Measurements from ENCODE around the gene RALB. TPM values are rescaled to one million over a fixed set of nuclear protein-coding genes. Genes with fewer than 3 reads are reported as not detected.

RALB gene
- total RNA-seq, 1 experiment from 2014 or later = 17.1 TPM

GRCh38 chr2:120312860-120313694, 60.4 kb downstream of the RALB start:
- peaks cover 80% of the 10 kb centered on the region for H3K27me3 Mint-ChIP-seq (ENCODE audit: low read depth)
- peaks cover 12% of the 10 kb centered on the region for H3K4me1 Mint-ChIP-seq
- ATAC-seq (peak; percentile 79), DNase-seq (ENCODE audit: low spot score) (peak; percentile 78)
- POLR2A ChIA-PET = interaction anchor here (1.0 to 1.1 kb wide), 2 partner anchors 61 to 761 kb away, joined by 3 to 5 read pairs; no protein-coding TSS in a partner anchor
- TF ChIP-seq ZBTB21 (CRISPR knock-in tag; IDR thresholded peaks at IDR 0.05; ENCODE audit: borderline replicate concordance) (no peak), ZNF512 (CRISPR knock-in tag; IDR thresholded peaks at IDR 0.05; ENCODE audit: borderline replicate concordance) (no peak), ZNF121 (CRISPR knock-in tag; IDR thresholded peaks at IDR 0.05) (peak; percentile 100), ERG (CRISPR knock-in tag; IDR thresholded peaks at IDR 0.05) (no peak), HMGXB4 (CRISPR knock-in tag; IDR thresholded peaks at IDR 0.05) (no peak), E2F5 (CRISPR knock-in tag; IDR thresholded peaks at IDR 0.05) (no peak), CTCF (IDR thresholded peaks at IDR 0.05) (peak; percentile 57)
- no peaks in the 10 kb centered on the region for H3K9me3 Mint-ChIP-seq
- CTCF ChIA-PET = interaction anchor here (0.6 to 4.4 kb wide), 58 partner anchors 10 to 534 kb away, joined by 3 to 52 read pairs (median 5); partner anchors contain the start of genes INHBB, RALB and TMEM185B
- H3K36me3 Mint-ChIP-seq = no peaks in the 10 kb centered on the region
- no peak overlapping the region for H3K27ac Mint-ChIP-seq
- peak overlapping the region; percentile 74 for H3K4me3 Mint-ChIP-seq

GRCh38 chr2:120313695-120314615, 61.3 kb downstream of the RALB start:
- H3K36me3 Mint-ChIP-seq = no peaks in the 10 kb centered on the region
- TF ChIP-seq E2F1 (CRISPR knock-in tag; IDR thresholded peaks at IDR 0.05) (no peak), ZSCAN18 (CRISPR knock-in tag; IDR thresholded peaks at IDR 0.05) (no peak), ZNF138 (CRISPR knock-in tag; conservative IDR thresholded peaks at IDR 0.05) (no peak), PRRX2 (CRISPR knock-in tag; IDR thresholded peaks at IDR 0.05) (no peak), STAT6 (CRISPR knock-in tag; conservative IDR thresholded peaks at IDR 0.05; ENCODE audit: low read depth) (no peak), JUN (CRISPR knock-in tag; IDR thresholded peaks at IDR 0.05) (no peak), TCF7 (CRISPR knock-in tag; IDR thresholded peaks at IDR 0.05; ENCODE audit: low read depth) (no peak), NR1H2 (CRISPR knock-in tag; IDR thresholded peaks at IDR 0.05) (no peak)
- H3K27ac Mint-ChIP-seq = no peak overlapping the region
- H3K27me3 Mint-ChIP-seq (ENCODE audit: low read depth) = peaks cover 72% of the 10 kb centered on the region
- H3K9me3 Mint-ChIP-seq = no peaks in the 10 kb centered on the region
- ChIA-PET POLR2A (interaction anchor here (0.5 to 1.1 kb wide), 3 partner anchors 62 to 761 kb away, joined by 3 to 5 read pairs (median 3); no protein-coding TSS in a partner anchor), CTCF (interaction anchor here (0.6 to 4.4 kb wide), 60 partner anchors 9 to 533 kb away, joined by 3 to 52 read pairs (median 5); partner anchors contain the start of genes INHBB, RALB and TMEM185B)
- peak overlapping the region; percentile 74 for H3K4me3 Mint-ChIP-seq
- peaks cover 12% of the 10 kb centered on the region for H3K4me1 Mint-ChIP-seq
- DNase-seq (ENCODE audit: low spot score) (peak; percentile 26), ATAC-seq (no peak; the same call in 1 of the 2 replicates)
